ENCODE results near the gene MYLK.

GRCh38 chr3:123590685-123591450, 293.3 kb downstream of the MYLK start:
- no peak for TF ChIP-seq CTCF (conservative IDR thresholded peaks at IDR 0.05; ENCODE audit: low read depth, low read length)
- no peak for TF ChIP-seq MAFK (IDR thresholded peaks at IDR 0.05; ENCODE audit: low read depth, low read length)
- no peak for TF ChIP-seq CHD1 (IDR thresholded peaks at IDR 0.05; ENCODE audit: low read depth, low read length)
- no peak for TF ChIP-seq POLR2A (IDR thresholded peaks at IDR 0.05; ENCODE audit: low read depth, low read length)
- no peak for TF ChIP-seq SMC3 (IDR thresholded peaks at IDR 0.05; ENCODE audit: low read depth, low read length)

Measured in IMR-90 (cell line).